Measurements from ENCODE around the gene PRR20C.
"Not testable (repeated sequence)": the region's sequence is repeated elsewhere in the genome, so short reads cannot be mapped to it uniquely, and the experiment has no call there.

Gene PRR20C

DNA sequence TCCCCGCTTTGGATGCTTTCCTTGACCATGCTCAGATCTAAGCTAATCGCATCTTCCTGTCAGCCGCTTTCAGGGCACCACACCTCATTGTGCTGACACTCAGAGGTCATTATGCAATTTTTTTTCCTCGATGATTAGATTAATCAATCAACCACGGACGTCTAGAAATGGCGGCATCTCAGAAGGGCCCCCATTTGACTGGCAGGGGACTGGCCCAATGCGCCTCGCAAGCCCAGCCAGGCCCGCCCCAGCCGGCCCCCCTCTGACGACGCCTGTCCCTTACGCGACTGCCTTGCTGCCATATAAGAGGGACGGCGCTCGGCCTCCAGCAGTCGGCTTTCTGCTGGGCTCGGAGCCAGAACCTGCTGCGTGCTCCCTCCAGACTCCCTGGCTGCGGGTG lies at the start of gene PRR20C:
Gene PRR20C, plus strand, starts transcription at position 301 of the 400 bp plus-strand sequence. CDS start 387 bp downstream, outside the sequence.
- DNase-seq: not testable (repeated sequence)

DNA sequence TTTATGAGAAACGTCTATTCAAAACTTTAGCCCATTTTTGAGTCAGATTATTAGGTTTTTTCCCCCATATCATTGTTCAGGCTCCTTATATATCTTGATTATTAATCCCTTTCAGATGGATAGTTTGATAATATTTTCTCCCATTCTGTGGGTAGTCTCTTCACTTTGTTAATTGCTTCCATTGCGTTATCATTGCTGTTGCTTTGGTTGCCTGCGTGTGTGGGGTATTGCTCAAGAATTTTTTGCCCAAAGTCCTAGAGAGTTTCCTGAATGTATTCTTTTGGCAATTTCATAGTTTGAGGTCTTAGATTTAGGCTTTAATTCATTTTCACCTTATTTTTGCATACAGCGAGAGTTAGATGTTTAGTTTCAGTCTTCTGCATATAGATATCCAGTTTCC lies 38.9 kb upstream of the PRR20C start:
- DNase-seq: no peak

DNA sequence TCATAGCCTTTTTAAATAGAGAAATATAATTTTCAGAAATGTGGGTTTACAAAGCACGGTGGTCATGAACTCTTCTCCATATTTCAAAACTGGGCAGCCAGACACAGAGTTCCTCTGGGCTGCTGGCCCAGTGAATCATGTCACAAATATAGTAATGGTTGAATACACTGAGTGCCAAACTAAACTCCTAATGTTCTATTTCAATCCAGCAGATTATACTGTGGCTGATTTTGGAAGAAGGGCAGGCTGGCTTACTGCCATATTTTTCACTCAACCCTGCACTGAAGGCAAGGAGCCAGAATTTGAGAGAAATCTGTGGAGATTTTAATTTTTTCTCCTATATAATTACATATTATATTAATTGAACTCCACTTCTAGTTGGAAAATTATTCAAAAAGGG lies 30.2 kb upstream of the PRR20C start:
- DNase-seq: no peak

DNA sequence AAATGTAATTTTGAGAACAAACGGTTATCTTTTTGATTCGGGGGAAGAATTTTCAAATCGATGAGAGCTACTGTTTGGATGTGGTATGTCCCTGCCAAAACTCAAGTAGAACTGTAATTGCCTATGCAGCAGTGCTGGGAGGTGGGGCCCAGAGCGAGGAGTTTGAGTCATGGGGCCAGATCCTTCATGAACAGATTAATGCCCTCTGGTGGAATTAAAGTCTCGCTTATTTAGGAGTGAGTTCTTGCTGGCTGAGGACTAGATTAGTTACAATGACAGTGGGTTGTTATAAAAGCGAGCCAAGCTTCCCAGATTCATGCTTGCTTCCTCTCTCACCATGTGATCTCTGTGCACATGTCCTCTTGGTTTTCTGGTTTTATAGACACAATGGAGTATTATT lies 25.0 kb upstream of the PRR20C start:
- DNase-seq: no peak

DNA sequence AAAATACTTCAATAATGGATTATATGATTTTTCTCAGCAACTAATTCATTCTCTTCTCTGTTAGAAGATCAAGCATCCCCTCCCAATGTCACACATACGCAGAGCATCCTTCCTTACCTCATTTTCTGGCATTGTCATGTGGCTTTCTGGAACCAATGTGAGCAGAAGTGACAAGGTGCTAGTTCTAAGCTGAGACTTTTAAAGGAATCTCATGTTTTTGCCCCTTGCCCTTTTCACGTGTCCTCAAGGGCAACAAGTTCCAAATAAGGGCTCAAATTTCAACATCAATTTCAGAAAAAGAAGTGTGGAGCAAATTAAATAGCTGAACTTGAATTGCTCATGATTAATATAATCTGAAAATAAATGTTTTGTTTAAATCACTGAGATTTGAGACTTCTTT lies 17.8 kb upstream of the PRR20C start:
- no peak for DNase-seq

DNA sequence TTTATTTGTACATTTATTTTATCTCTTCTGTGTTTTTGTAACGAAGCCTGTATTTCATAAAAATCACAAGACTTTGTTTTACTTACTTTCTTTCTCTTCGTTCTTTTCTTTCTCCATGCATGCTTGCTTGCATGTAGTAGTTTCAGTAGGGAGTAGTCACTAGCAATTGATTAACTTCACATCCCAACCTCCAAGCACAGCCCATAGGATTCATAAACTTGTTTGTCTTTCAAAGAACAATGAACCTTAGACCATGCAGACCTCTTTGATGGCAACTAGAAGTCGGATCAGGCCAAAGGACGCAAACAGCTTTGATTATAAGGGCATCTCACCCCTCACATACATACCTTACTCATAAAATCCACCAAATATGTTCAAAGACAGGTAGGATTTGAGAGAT lies 16.3 kb upstream of the PRR20C start:
- no peak for DNase-seq

DNA sequence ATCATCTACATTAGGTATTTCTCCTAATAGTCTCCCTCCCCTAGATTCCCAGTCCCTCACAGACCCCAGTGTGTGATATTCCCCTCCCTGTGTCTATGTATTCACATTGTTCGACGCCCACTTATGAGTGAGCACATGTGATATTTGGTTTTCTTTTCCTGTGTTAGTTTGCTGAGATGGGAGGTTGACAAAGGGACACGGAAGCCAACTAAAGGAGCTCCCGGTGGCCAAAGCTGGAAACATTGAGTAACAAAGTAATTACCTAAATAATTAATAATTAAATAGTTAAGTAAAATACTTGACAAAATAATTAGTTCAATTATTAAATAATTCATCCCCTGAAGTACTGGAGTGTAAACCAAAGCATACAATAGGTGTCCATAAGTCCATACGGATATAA lies 14.9 kb upstream of the PRR20C start:
- DNase-seq: no peak

DNA sequence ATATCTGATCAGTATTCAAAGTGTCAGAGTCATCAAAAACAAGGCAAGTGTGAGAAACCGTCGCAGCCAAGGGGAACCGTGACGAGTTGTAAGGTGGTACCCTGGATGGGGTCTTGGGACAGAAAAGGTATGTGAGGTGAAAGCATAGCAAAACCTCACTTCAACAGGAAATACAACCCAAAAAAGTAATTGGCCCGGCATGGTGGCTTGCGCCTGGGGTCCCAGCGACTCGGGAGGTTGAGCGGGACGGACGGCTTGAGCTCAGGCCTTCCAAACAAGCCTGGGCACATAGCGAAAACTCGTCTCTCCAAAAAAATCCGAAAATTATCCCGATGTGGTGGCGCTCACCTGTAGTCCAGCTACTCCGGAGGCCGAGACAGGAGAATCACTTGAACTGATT lies 14.1 kb upstream of the PRR20C start:
- DNase-seq: not testable (repeated sequence)

DNA sequence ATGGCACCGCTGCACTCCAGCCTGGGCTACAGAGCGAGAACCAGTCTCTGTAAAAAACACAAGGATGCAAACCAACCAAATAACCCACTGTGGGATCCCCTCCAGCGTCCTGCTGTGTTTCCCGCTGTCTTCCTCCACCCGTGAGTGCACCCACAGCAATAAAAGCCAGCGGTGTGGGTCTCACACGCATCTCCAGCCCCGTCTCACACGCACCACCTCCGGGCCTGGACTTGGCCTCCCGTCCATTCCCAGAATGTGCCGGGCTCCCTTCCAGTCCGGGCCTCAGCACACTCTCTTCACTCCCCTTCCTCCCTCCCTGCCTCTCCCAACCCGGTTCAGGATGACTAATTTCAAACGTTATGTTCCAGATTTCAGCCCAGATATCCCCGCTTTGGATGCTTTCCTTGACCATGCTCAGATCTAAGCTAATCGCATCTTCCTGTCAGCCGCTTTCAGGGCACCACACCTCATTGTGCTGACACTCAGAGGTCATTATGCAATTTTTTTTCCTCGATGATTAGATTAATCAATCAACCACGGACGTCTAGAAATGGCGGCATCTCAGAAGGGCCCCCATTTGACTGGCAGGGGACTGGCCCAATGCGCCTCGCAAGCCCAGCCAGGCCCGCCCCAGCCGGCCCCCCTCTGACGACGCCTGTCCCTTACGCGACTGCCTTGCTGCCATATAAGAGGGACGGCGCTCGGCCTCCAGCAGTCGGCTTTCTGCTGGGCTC lies 13.5 kb upstream of the PRR20C start, which contains the start of gene PRR20A:
Gene PRR20A, plus strand, starts transcription at position 684 of the 734 bp plus-strand sequence. CDS start 387 bp downstream, outside the sequence.
- not testable (repeated sequence) for DNase-seq

DNA sequence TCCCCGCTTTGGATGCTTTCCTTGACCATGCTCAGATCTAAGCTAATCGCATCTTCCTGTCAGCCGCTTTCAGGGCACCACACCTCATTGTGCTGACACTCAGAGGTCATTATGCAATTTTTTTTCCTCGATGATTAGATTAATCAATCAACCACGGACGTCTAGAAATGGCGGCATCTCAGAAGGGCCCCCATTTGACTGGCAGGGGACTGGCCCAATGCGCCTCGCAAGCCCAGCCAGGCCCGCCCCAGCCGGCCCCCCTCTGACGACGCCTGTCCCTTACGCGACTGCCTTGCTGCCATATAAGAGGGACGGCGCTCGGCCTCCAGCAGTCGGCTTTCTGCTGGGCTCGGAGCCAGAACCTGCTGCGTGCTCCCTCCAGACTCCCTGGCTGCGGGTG lies 6.7 kb upstream of the PRR20C start, which contains the start of gene PRR20B:
Gene PRR20B, plus strand, starts transcription at position 301 of the 400 bp plus-strand sequence. CDS start 387 bp downstream, outside the sequence.
- DNase-seq: not testable (repeated sequence)

DNA sequence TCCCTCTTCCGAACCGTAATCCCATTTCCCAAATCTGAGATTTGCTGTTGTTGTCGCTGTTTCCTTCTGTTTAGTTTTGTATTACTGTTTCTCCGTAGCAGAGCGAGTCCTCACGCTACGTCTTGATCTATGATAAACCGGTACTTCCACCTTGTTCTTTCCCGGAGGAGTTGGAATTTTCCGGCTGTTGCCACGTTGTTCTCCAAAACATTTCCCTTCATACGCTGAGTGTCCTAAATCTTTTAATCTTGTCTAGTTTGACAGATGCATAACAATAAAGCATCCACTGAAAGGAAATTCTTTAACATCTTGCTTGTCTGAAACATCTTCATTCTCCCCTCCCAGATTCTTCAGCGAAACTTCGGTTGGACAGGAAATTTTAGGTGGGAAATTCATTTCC lies 5.8 kb upstream of the PRR20C start:
- not testable (repeated sequence) for DNase-seq

DNA sequence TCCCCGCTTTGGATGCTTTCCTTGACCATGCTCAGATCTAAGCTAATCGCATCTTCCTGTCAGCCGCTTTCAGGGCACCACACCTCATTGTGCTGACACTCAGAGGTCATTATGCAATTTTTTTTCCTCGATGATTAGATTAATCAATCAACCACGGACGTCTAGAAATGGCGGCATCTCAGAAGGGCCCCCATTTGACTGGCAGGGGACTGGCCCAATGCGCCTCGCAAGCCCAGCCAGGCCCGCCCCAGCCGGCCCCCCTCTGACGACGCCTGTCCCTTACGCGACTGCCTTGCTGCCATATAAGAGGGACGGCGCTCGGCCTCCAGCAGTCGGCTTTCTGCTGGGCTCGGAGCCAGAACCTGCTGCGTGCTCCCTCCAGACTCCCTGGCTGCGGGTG lies 6.5 kb downstream of the PRR20C start, which contains the start of gene PRR20D:
Gene PRR20D, plus strand, starts transcription at position 301 of the 400 bp plus-strand sequence. CDS start 387 bp downstream, outside the sequence.
- DNase-seq: not testable (repeated sequence)

DNA sequence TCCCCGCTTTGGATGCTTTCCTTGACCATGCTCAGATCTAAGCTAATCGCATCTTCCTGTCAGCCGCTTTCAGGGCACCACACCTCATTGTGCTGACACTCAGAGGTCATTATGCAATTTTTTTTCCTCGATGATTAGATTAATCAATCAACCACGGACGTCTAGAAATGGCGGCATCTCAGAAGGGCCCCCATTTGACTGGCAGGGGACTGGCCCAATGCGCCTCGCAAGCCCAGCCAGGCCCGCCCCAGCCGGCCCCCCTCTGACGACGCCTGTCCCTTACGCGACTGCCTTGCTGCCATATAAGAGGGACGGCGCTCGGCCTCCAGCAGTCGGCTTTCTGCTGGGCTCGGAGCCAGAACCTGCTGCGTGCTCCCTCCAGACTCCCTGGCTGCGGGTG lies 13.0 kb downstream of the PRR20C start, which contains the start of gene PRR20E:
Gene PRR20E, plus strand, starts transcription at position 301 of the 400 bp plus-strand sequence. CDS start 387 bp downstream, outside the sequence.
- DNase-seq: not testable (repeated sequence)

DNA sequence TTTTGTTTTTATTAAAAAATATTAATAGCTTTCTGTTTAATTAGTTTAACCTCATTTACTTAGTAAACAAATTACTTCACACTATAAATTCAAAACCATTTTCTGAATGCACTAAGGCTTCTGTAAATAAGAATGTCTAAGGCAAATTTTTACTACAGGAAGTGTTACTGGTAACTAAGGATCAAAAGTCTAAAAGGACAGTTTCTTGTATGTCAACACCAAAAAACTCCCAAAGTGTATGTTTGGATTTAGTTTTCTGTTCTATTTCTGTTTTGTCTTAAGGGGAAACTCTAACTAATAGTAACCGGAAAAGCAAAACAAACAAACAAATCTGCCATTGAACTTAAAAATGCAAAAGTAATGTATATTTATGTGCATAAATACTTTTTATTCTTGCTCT lies 37.8 kb downstream of the PRR20C start:
- DNase-seq: no peak

Data from CD4-positive, alpha-beta T cell treated with Interferon gamma for 1 hour (primary cell).